Smooth muscle cell (in vitro differentiated cells): ENCODE measurements around the gene RAB38. TPM values are rescaled to one million over a fixed set of nuclear protein-coding genes. Genes with fewer than 3 reads are reported as not detected.

Experiments used
- DNase-seq: peaks from one replicate; lab custom pipeline; 2025; ENCODE audit not compliant: unreplicated experiment; lab: John Stamatoyannopoulos, UW
- H2AFZ ChIP-seq: fragments of 200-600 bp; sonication (generic); 2 replicates; pipeline ENCODE4 v1.6.0; 2016; ENCODE audit warnings: antibody characterized with exemption, low read depth, mild to moderate bottlenecking
- H3F3A ChIP-seq: fragments of 200-600 bp; sonication (generic); 2 replicates; pipeline ENCODE4 v1.6.0; 2017; ENCODE audit warnings: antibody characterized with exemption, low read depth
- H3K27ac ChIP-seq: fragments of 200-600 bp; sonication (generic); 2 replicates; pipeline ENCODE4 v1.5.1; 2016; ENCODE audit warnings: low read depth, mild to moderate bottlenecking
- H3K27me3 ChIP-seq: fragments of 200-600 bp; sonication (generic); 2 replicates; pipeline ENCODE4 v1.6.1; 2016; ENCODE audit warnings: low read depth, mild to moderate bottlenecking
- H3K36me3 ChIP-seq: fragments of 200-600 bp; sonication (generic); 2 replicates; pipeline ENCODE4 v1.5.1; 2016; ENCODE audit warnings: low read depth
- H3K4me1 ChIP-seq: fragments of 200-600 bp; sonication (generic); 2 replicates; pipeline ENCODE4 v1.5.1; 2016; ENCODE audit warnings: low read depth
- H3K4me2 ChIP-seq: fragments of 200-600 bp; sonication (generic); 2 replicates; pipeline ENCODE4 v1.6.0; 2016; ENCODE audit warnings: mild to moderate bottlenecking
- H3K4me3 ChIP-seq: fragments of 200-600 bp; sonication (generic); 2 replicates; pipeline ENCODE4 v1.5.1; 2016; ENCODE audit warnings: mild to moderate bottlenecking
- H3K79me2 ChIP-seq: fragments of 200-600 bp; sonication (generic); 2 replicates; pipeline ENCODE4 v1.6.0; 2016; ENCODE audit warnings: low read depth, mild to moderate bottlenecking
- H3K9ac ChIP-seq: fragments of 200-600 bp; sonication (generic); 2 replicates; pipeline ENCODE4 v1.6.0; 2016; ENCODE audit warnings: low read depth
- H3K9me3 ChIP-seq: fragments of 200-600 bp; sonication (generic); replicated peaks from 2 replicates; pipeline ENCODE4 v1.5.1; 2016; ENCODE audit warnings: low read depth
- H4K20me1 ChIP-seq: fragments of 200-600 bp; sonication (generic); 2 replicates; pipeline ENCODE4 v1.6.0; 2016; ENCODE audit warnings: low read depth
- CTCF ChIP-seq: fragments of 200-600 bp; sonication (generic); IDR thresholded peaks from 2 replicates; pipeline ENCODE4 v1.5.1; 2017; ENCODE audit warnings: borderline replicate concordance, mild to moderate bottlenecking, antibody characterized with exemption; ENCODE audit not compliant: insufficient read depth, poor library complexity, severe bottlenecking
- WGBS: methylation state at CpG from one replicate; pipeline ENCODE4 v1.1.7; 2016; ENCODE audit warnings: low lambda C conversion rate; 5-methylcytosine and 5-hydroxymethylcytosine counted together
- polyA plus RNA-seq: library from polyadenylated mRNA; unstranded; fragments of >200 nt; fragmentation: Nextera tagmentation; extraction: Ambion mirVana; gene quantifications from 2 replicates; pipeline ENCODE4 v1.2.1, GENCODE V29; 2016
- total RNA-seq: library from RNA; depleted of rRNA; stranded (reverse); fragments of >200 nt; gene quantifications from 2 replicates; pipeline ENCODE4 v1.2.3, GENCODE V29; 2014

The RAB38 gene
- total and polyA plus RNA-seq, 2 experiments from 2014 or later, result 1.9 to 8.4 TPM

DNA sequence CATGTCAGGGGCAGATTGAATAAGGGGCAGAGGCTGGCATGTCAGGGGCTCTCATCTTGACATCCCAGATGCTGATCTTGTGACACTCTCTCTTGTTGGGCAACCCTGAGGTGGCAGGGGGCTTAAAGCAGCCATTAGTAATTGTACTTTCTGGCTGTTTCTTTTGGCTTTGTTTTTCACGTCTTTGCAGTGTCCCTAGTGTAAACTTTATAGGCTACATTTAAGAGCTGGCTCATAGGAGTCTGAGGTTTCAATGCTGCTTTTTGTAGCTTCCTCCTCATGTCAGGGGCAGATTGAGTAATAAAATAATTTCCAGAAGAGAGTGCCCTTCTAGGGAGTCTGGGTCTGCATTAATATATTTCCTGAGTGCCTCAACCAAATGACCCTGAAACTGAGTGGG lies 86.1 kb downstream of the RAB38 start:
- no peaks in the 10 kb centered on the region for H3F3A ChIP-seq
- 68% methylated on average over 1 of the region's 1 CpG for WGBS
- no peaks in the 10 kb centered on the region for H4K20me1 ChIP-seq
- no peak for DNase-seq
- H2AFZ ChIP-seq, result no peak overlapping the region
- no peaks in the 10 kb centered on the region for H3K79me2 ChIP-seq
- no peaks in the 10 kb centered on the region for H3K27me3 ChIP-seq
- H3K36me3 ChIP-seq, result no peaks in the 10 kb centered on the region
- H3K9me3 ChIP-seq, result no peaks in the 10 kb centered on the region
- no peak overlapping the region for H3K27ac ChIP-seq
- no peak overlapping the region for H3K4me3 ChIP-seq
- no peak for TF ChIP-seq CTCF
- no peak overlapping the region for H3K9ac ChIP-seq
- H3K4me2 ChIP-seq, result no peak overlapping the region
- H3K4me1 ChIP-seq, result no peaks in the 10 kb centered on the region

DNA sequence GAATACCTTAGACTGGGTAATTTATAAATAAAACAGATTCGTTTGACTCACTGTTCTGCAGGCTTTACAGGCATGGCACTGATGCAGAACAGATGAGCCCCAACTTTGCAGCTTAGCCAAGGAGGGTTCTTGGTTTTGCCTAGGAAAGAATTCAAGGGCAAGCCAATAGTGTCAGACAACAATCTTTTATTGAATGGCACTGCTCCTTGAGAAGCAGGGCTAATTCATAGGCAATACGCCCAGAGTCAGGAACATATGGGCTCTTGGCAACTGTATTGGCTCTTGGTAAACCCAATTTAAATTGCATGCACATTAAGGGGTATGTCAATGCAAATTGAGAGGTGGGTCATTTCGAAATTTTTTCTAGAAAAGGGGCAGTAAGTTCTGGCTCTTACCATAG lies 87.9 kb downstream of the RAB38 start:
- no peak for TF ChIP-seq CTCF
- 90% methylated on average over 3 of the region's 3 CpGs for whole genome bisulfite sequencing
- no peaks in the 10 kb centered on the region for H3K4me1 ChIP-seq
- H3K27ac ChIP-seq, result no peak overlapping the region
- no peaks in the 10 kb centered on the region for H3K36me3 ChIP-seq
- no peak overlapping the region for H2AFZ ChIP-seq
- H3K4me3 ChIP-seq, result no peak overlapping the region
- no peaks in the 10 kb centered on the region for H3K27me3 ChIP-seq
- H3K9ac ChIP-seq, result no peak overlapping the region
- H3F3A ChIP-seq, result no peaks in the 10 kb centered on the region
- no peaks in the 10 kb centered on the region for H4K20me1 ChIP-seq
- H3K79me2 ChIP-seq, result no peaks in the 10 kb centered on the region
- H3K9me3 ChIP-seq, result no peaks in the 10 kb centered on the region
- DNase-seq, result no peak
- no peak overlapping the region for H3K4me2 ChIP-seq

DNA sequence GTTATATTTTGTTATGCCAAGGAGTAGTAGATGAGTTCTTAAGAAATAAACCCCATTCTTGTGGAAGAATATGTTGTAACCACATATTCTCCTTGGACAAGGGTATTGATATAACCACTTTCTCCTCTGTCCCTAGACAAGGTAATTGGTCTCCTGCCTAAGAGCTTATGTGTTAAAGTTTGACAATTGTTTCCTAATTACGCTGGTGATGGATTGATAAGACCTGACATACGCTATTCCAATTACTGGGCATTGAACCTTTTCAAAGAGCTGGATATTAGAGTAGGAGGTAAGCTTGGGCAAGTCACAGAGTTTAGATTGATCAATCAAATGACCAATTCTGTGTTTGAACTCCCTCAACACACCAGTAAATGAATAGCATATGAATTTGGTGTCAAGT lies 88.9 kb downstream of the RAB38 start:
- 84% methylated on average over 2 of the region's 2 CpGs for WGBS
- no peak for TF ChIP-seq CTCF
- Histone ChIP-seq H3K9me3 (no peaks in the 10 kb centered on the region), H3K79me2 (no peaks in the 10 kb centered on the region), H3K4me2 (no peak overlapping the region), H3K27ac (no peak overlapping the region), H3K4me1 (no peaks in the 10 kb centered on the region), H3K36me3 (no peaks in the 10 kb centered on the region), H3K9ac (no peak overlapping the region), H4K20me1 (no peaks in the 10 kb centered on the region), H2AFZ (no peak overlapping the region), H3K4me3 (no peak overlapping the region), H3K27me3 (no peaks in the 10 kb centered on the region), H3F3A (no peaks in the 10 kb centered on the region)
- no peak for DNase-seq

DNA sequence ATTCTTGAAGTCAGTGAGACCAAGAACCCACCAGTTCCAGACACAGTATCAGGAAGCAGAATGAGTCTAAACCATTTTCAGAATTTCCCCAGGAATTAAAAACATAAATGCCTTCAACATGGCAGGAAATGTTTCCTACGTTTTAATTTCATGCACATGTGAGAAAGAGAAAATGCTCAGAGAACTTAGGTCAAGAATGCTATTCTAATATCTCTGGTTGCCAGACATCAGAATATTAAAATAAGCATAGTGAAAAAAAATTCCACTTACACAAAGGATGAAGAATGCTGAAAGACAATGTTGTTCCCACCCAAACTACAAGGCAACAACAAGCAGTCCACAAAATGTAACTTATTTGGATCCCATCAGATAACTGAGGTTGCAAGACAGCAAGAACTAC lies 104.8 kb downstream of the RAB38 start:
- H3K27ac ChIP-seq, result no peak overlapping the region
- DNase-seq, result no peak
- no peak for TF ChIP-seq CTCF
- no peaks in the 10 kb centered on the region for H3K9me3 ChIP-seq
- H3K27me3 ChIP-seq, result no peaks in the 10 kb centered on the region
- no peaks in the 10 kb centered on the region for H3F3A ChIP-seq
- H2AFZ ChIP-seq, result no peak overlapping the region
- no peak overlapping the region for H3K9ac ChIP-seq
- WGBS, result 91% methylated on average over 1 of the region's 1 CpG
- no peak overlapping the region for H3K4me3 ChIP-seq
- H4K20me1 ChIP-seq, result no peaks in the 10 kb centered on the region
- H3K4me1 ChIP-seq, result no peaks in the 10 kb centered on the region
- H3K79me2 ChIP-seq, result no peaks in the 10 kb centered on the region
- no peaks in the 10 kb centered on the region for H3K36me3 ChIP-seq
- H3K4me2 ChIP-seq, result no peak overlapping the region
